CD4-positive, alpha-beta T cell treated with Interleukin-21 for 1 hour (primary cell): ENCODE data around the gene SRXN1.

ENCODE experiments used
- DNase-seq: peaks from one replicate; pipeline ENCODE4 v3.0.0-alpha.2; 2020

SRXN1 gene

GRCh38 chr20:675033-675452 is 22.0 kb upstream of the SRXN1 start:
- no peak for DNase-seq

- no peak for DNase-seq
Observed at GRCh38 chr20:673603-674001, 20.6 kb upstream of the SRXN1 start.

GRCh38 chr20:672963-673602 is 20.1 kb upstream of the SRXN1 start:
- no peak for DNase-seq

- no peak for DNase-seq
Observed at GRCh38 chr20:671252-672030, 18.4 kb upstream of the SRXN1 start.

GRCh38 chr20:669573-669972 is 16.6 kb upstream of the SRXN1 start:
- no peak for DNase-seq

GRCh38 chr20:668638-669037 is 15.6 kb upstream of the SRXN1 start:
- DNase-seq, result no peak

- no peak for DNase-seq
Observed at GRCh38 chr20:668050-668449, 15.1 kb upstream of the SRXN1 start.

- peak; percentile 55 for DNase-seq
Observed at GRCh38 chr20:667351-668034, 14.5 kb upstream of the SRXN1 start.

GRCh38 chr20:666877-667276 is 13.9 kb upstream of the SRXN1 start:
- no peak for DNase-seq

- no peak for DNase-seq
Observed at GRCh38 chr20:665276-665675, 12.3 kb upstream of the SRXN1 start.

GRCh38 chr20:664576-664975 is 11.6 kb upstream of the SRXN1 start:
- DNase-seq, result no peak

- DNase-seq, result no peak
Observed at GRCh38 chr20:664151-664550, 11.2 kb upstream of the SRXN1 start.

GRCh38 chr20:663315-664090 is 10.5 kb upstream of the SRXN1 start:
- no peak for DNase-seq

GRCh38 chr20:662277-663192 is 9.5 kb upstream of the SRXN1 start:
- no peak for DNase-seq

GRCh38 chr20:661474-662270 is 8.7 kb upstream of the SRXN1 start:
- DNase-seq, result no peak

- DNase-seq, result no peak
Observed at GRCh38 chr20:658731-659291, 5.8 kb upstream of the SRXN1 start.

- no peak for DNase-seq
Observed at GRCh38 chr20:658202-658601, 5.2 kb upstream of the SRXN1 start.

GRCh38 chr20:655726-656624 is 3.0 kb upstream of the SRXN1 start:
- no peak for DNase-seq

- no peak for DNase-seq
Observed at GRCh38 chr20:654417-654750, 1.4 kb upstream of the SRXN1 start.
